IgD-negative memory B cell (primary cell): ENCODE data around the gene TNKS2. TPM values are rescaled to one million over a fixed set of nuclear protein-coding genes. Genes with fewer than 3 reads are reported as not detected.

ENCODE experiments used
- H3K27ac Mint-ChIP-seq, 3 donors: one replicate each; pipeline ENCODE4 v1.8.0; 2020 to 2022; ENCODE audit warnings: mild to moderate bottlenecking in 3 of 3, mixed read lengths in 3 of 3, moderate library complexity in 1 of 3
- H3K27me3 Mint-ChIP-seq: one replicate; pipeline ENCODE4 v1.8.0; 2021; ENCODE audit warnings: mixed read lengths
- H3K36me3 Mint-ChIP-seq: one replicate; pipeline ENCODE4 v1.8.0; 2020; ENCODE audit warnings: mild to moderate bottlenecking, mixed read lengths
- H3K4me1 Mint-ChIP-seq, 3 donors: one replicate each; pipeline ENCODE4 v1.8.0; 2020 to 2022; ENCODE audit warnings: mixed read lengths in 3 of 3, mild to moderate bottlenecking in 1 of 3
- H3K4me3 Mint-ChIP-seq, 4 donors: one replicate each; pipeline ENCODE4 v1.8.0; 2020 to 2022; ENCODE audit warnings: mild to moderate bottlenecking in 4 of 4, mixed read lengths in 4 of 4, moderate library complexity in 3 of 4
- H3K9me3 Mint-ChIP-seq, 3 donors: one replicate each; pipeline ENCODE4 v1.8.0; 2020 to 2021; ENCODE audit warnings: mixed read lengths in 3 of 3, mild to moderate bottlenecking in 1 of 3
- polyA plus RNA-seq: library from polyadenylated mRNA; unstranded; fragments of 300-500 nt; fragmentation: Illumina TruSeq; gene quantifications from one replicate; pipeline ENCODE4 v1.2.3, GENCODE V29; 2021

The TNKS2 gene
- polyA plus RNA-seq, 1 donor from 2014 or later, result 20.1 TPM

DNA sequence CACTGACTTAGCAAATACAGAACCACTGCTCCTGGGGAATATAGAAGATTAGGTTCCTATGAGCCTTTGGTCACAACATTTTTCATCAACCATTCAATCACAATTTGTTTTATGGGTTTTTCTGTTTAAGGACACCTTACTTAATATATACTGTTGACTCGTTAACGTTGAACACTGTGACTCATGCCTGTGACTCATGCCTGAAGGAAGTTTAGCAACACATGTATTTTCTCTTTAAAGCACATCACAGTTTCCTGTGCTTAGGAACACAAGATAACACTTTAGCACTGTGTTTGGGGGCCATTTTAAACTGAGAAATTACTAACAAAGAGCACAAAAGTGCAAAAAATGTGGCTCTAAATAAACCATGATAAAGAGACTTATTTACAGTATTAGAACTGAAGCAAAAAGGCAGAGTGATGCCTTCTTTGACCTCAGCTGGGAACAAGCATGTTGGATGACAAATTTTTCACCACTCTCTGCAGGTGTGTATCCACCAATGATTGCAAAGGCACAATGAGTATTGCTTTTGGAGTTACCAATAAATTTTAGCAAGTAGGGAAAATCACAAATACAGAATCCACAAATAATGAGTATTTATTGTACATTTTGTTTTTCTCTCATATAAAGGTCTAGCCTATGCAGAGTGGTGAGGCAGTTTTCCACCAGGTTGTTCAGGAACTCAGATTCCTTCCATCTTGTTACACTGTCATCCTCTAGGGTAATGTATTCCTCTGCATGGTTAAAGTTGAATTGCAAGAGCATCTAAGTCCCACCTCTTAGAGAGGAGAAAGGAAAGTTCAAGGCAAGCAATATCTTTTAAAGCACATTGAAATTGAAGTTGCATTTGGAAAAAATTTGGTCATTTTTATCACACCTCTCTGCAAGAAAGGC is 103.8 kb downstream of the TNKS2 start:
- Mint-ChIP-seq H3K4me1 (peaks cover 0 to 2% (median 1%) of the 10 kb centered on the region in 3 donors), H3K4me3 (peak overlapping the region in 1 of 4 donors; percentile 45), H3K9me3 (no peaks in the 10 kb centered on the region), H3K36me3 (no peaks in the 10 kb centered on the region), H3K27me3 (peaks cover 3% of the 10 kb centered on the region), H3K27ac (no peak overlapping the region)

DNA sequence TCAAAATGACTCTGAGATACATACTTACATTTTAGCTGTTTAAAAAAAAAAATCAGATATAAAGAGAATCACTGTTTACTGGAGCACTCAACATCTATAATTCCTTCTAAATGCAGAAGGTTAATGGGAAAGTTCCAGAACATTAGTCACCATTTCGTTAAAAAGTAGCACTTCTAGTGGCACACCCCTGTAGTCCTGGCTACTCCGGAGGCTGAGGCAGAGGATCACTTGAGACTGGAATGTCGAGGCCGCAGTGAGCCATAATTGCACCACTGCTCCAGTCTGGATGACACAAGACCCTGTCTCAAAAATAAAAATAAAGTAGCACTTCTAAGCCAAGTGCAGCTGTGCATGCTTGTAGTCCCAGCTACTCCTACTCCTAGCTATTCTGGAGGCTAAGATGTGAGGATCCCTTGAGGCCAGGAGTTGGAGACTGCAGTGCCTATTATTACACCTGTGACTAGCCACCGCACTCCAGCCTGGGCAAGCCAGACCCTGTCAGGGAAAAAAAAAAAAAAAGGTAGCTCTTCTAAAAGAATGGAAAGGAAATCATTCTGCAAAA is 108.9 kb downstream of the TNKS2 start:
- Mint-ChIP-seq H3K9me3 (peaks cover 0 to 3% (median 0%) of the 10 kb centered on the region in 3 donors), H3K36me3 (no peaks in the 10 kb centered on the region), H3K4me1 (peaks cover 7 to 10% (median 9%) of the 10 kb centered on the region in 3 donors), H3K27ac (peak overlapping the region in 2 of 3 donors; percentile 6 to 76), H3K4me3 (peak overlapping the region; percentile 86 to 96 (median 92)), H3K27me3 (no peaks in the 10 kb centered on the region)

DNA sequence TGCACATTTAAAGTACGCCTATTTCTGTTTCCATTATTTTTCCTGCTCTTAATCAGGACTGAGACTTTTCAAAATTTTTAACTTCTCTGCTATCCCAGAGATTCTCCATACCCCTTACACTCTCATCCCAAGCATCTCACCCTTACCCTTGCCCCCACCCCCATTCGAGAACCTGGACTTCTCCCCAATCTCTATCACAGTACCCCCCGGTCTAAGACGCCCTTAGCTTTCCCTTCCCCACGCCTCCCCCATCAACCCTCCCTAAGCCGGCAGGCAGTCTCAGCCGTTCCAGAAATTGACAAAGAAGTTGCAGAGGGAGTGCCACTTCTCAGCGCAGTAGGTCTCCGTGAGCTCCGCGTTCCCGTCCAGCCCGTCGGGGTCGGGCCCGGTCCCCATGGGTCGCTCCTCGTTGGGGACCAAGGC is 109.7 kb downstream of the TNKS2 start:
- H3K27me3 Mint-ChIP-seq, result peaks cover under 1% of the 10 kb centered on the region

DNA sequence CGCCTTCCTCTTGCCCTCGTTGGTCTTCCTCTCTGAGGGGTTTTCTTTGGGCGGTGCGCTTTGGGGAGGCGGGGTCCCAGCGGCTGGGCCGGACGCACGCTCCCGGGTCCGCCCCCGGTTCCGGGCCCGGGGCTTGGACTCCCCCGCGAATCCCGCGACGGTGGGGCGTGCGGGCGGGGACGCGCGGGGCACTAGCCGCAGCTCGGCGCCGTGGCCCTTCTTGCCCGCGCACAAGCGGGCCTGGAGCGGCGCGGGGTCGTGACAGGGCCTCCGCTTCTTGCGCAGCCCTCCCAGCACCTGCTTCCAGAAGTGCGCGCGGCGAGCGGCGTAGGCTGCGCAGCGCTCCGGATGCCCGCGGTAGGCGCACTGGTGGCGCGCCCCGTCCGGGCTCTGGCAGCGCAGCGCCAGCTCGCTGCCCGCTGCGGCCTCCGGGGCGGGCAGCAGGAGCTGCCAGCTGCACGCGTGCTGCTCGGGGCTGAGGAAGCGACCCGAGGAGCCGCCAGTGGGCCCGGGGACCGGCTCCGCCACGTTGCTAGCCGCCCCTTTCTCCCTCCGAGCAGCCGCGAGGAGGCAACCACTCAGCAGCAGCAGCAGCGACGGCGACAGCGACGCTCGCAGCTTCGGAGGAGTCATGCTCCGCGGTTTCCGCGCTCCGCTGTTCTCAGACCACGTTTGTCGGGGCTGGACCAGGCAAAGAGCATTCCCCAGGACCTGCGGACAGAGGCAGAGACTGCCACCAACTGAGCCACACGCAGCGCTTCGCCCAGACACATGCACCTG is 110.3 kb downstream of the TNKS2 start:
- peak overlapping the region; percentile 12 to 78 (median 76) for H3K27ac Mint-ChIP-seq
- peak overlapping the region; percentile 95 to 99 (median 98) for H3K4me3 Mint-ChIP-seq
- H3K36me3 Mint-ChIP-seq, result no peaks in the 10 kb centered on the region
- H3K9me3 Mint-ChIP-seq, result peaks cover 0 to 3% (median 0%) of the 10 kb centered on the region in 3 donors
- peaks cover 3% of the 10 kb centered on the region for H3K27me3 Mint-ChIP-seq
- peaks cover 7 to 10% (median 9%) of the 10 kb centered on the region in 3 donors for H3K4me1 Mint-ChIP-seq

More for the DNA sequence above, 109.7 kb downstream of the TNKS2 start:
- H3K36me3 Mint-ChIP-seq, result no peaks in the 10 kb centered on the region
- H3K4me3 Mint-ChIP-seq, result peak overlapping the region; percentile 86 to 96 (median 92)
- peaks cover 7 to 10% (median 9%) of the 10 kb centered on the region in 3 donors for H3K4me1 Mint-ChIP-seq
- H3K27ac Mint-ChIP-seq, result peak overlapping the region in 1 of 3 donors; percentile 76
- peaks cover 0 to 3% (median 0%) of the 10 kb centered on the region in 3 donors for H3K9me3 Mint-ChIP-seq

DNA sequence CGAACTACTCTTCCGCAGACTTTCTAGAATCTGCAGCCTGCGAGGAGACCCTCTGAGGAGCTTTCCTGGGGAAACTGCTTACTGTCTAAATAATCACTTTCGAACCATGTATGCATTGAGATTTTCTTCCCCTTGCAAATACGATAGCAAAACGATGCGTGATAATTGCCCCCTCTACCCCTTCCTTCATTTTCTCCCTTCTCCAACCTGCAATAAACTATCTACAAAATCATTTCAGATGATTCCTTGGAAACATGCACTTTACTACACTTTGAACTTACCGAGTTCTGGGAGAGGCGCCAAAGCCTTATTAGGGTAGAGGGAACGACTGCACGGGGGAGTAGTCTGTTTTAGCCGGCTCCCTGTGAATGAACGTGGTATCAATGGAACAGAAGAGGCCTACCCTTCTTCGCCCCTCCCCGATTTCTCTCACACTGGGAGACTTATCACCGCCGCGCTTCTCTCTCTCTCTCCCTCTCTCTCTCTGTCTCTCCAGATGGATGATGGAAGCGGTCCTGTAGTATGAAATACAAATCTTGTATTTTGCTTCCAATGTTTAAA is 111.0 kb downstream of the TNKS2 start, which contains the start of gene FGFBP3:
FGFBP3 (minus strand) TSS at position 370 of the 561 bp plus-strand sequence. CDS start 517 bp downstream, outside the sequence.
- peaks cover 0 to 3% (median 0%) of the 10 kb centered on the region in 3 donors for H3K9me3 Mint-ChIP-seq
- H3K27ac Mint-ChIP-seq, result peak within 1 kb of the TSS; percentile 2 to 78 (median 12)
- H3K4me1 Mint-ChIP-seq, result peaks cover 7 to 10% (median 9%) of the 10 kb centered on the region in 3 donors
- peaks cover 3% of the 10 kb centered on the region for H3K27me3 Mint-ChIP-seq
- H3K36me3 Mint-ChIP-seq, result no peaks in the 10 kb centered on the region
- H3K4me3 Mint-ChIP-seq, result peak within 1 kb of the TSS; percentile 95 to 99 (median 98)

GRCh38 chr10:91910467-91910866 is 112.2 kb downstream of the TNKS2 start:
- peaks cover 0 to 3% (median 0%) of the 10 kb centered on the region in 3 donors for H3K9me3 Mint-ChIP-seq
- H3K4me1 Mint-ChIP-seq, result peaks cover 7 to 10% (median 9%) of the 10 kb centered on the region in 3 donors
- no peak overlapping the region for H3K27ac Mint-ChIP-seq
- H3K36me3 Mint-ChIP-seq, result no peaks in the 10 kb centered on the region
- H3K4me3 Mint-ChIP-seq, result no peak overlapping the region
- H3K27me3 Mint-ChIP-seq, result peaks cover 3% of the 10 kb centered on the region

Other genes with a start within 250 kb of the TNKS2 start
- not detected for gene PPP1R3C, start 165.4 kb upstream of the TNKS2 start, polyA plus RNA-seq
- gene FGFBP3, start 111.1 kb downstream of the TNKS2 start, polyA plus RNA-seq, result 2.2 TPM
- gene BTAF1, start 125.3 kb downstream of the TNKS2 start, polyA plus RNA-seq, result 14.5 TPM